Amniotic stem cell (primary cell): ENCODE data around the gene MAP4K4.

ENCODE experiments used
- DNase-seq: peaks from one replicate; lab custom pipeline; 2025; lab: John Stamatoyannopoulos, UW

The MAP4K4 gene

DNA sequence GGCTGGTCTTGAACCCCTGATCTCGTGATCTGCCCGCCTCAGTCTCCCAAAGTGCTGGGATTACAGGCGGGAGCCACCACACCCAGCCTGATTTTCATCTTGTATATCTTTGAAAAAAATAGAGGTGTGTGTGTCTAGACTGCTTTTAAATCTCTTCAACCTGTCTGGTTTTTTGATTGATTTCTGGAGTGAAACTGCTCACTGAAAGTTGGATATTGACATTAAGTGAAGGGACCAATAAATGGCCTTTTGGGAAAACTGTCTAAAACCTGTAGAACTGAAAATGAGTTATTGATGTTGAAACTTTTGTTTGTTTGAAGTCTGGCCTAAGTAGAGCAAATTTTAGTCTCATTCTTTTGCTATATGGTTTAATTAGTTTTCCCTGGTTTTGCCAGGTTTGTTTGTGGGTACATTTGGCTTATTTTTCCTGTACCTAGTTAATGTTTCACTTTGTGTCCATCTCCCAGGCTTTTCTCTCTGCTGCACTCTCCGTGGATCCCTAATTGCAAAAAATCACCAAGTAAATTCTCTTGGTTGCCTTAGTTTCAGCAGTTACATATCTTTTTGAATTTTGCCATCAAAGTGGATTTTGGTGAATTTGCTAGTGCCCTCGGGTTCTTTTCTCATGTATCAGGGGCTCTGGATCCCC is 144.3 kb downstream of the MAP4K4 start:
- DNase-seq = no peak

GRCh38 chr2:101842471-101842870 is 145.0 kb downstream of the MAP4K4 start:
- DNase-seq = no peak

GRCh38 chr2:101843048-101843447 is 145.5 kb downstream of the MAP4K4 start:
- DNase-seq = no peak

- no peak for DNase-seq
Observed at GRCh38 chr2:101843471-101843870, 146.0 kb downstream of the MAP4K4 start.

GRCh38 chr2:101844055-101844635 is 146.6 kb downstream of the MAP4K4 start:
- peak; percentile 53 for DNase-seq

GRCh38 chr2:101846973-101847372 is 149.5 kb downstream of the MAP4K4 start:
- no peak for DNase-seq

DNA sequence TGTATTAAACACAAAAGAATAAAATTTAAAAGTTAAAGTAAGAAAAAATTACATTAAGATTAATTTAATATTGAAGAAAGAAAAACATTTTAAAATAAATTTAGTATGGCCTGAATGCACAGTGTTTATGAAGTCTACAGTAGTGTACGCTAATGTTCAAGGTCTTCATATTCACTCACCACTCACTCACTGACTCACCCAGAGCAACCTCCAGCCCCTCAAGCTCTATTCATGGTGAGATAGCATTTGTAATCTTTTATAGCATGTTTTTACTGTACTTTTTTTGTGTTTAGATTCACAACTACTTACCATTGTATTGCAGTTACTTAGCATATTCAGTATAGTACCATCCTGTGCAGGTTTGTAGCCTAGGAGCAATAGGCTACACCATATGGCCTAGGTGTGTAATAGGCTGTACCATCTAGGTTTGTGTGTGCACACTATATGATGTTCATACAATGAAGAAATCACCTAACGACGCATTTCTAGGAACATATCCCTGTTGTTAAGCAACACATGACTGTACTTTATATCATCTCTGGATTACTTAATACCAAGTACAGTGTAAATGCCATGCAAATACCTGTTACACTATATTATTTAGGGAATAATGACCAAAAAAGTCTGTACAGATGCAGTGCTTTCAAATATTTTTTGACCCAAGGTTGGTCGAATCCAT is 150.3 kb downstream of the MAP4K4 start:
- no peak for DNase-seq

GRCh38 chr2:101848769-101849410 is 151.4 kb downstream of the MAP4K4 start:
- DNase-seq = no peak

DNA sequence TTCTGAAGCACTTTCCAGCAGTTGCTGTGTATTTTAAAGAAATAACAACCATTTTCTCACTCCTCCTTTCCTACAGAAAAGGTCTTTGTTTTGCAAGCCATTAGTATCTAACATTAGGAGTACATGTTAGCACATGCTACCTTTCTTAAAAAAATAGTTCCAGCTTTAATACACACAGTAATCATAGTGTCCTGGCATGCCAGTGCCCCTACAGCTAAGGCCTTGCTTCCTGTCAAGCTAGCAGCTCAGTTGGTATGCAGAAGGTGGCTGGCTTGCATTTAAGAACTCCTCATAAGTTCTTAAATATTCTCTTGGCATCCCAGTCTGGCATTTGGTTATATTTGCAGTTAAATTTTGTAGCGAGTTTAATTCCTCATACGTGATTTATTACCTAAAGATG is 152.9 kb downstream of the MAP4K4 start:
- no peak for DNase-seq

DNA sequence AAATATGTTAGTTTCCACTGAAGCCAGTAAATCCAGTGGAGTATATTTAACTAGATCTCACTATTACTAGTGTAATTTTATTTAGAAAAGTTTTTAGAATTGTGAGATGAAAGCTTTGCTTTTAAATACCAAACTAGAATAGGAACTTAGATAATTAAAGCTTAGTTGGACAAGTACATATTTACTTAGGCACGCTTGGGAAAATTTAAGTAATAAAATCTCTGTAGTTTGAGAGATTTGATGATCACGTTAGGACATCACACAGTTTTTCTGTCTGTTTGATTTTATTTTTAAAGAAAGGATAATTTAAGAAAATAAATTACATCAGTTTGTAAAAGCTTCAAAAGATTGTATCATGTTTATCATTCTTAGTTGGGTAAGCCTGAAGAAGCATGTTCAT is 153.5 kb downstream of the MAP4K4 start:
- no peak for DNase-seq

DNA sequence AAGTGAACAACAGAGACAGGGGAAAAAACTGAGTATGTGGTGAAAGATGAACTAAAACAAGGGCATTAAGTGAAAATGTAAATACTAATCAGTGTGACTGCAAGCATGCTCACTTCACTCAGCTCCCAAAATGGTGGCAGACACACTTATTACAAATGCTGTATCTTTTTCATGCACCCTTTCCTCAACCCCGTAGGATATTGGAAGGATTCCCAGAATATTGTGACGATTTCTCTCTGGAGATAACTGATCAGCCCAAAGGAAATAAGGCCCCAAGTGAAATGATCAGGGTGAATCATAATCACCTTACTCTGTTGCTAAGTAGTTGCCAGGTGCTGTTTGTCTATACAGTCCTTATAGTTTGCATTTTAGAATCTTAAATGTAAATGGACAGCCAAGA is 155.3 kb downstream of the MAP4K4 start:
- DNase-seq = no peak

- DNase-seq = no peak
Observed at GRCh38 chr2:101854877-101855276, 157.4 kb downstream of the MAP4K4 start.

DNA sequence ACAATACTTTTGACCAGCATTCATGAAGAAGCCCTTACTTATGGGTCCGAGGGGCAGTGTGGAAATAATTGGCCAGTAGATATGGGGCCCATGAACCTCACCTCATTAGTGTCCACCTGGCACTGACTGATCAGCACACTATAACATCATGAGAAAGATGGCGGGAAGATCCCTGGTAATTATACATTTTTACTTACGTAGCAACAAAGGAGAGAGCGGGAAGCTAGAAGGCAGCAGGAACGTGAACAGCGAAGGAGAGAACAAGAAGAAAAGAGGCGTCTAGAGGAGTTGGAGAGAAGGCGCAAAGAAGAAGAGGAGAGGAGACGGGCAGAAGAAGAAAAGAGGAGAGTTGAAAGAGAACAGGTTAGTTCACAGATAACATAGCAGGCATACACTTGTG is 158.3 kb downstream of the MAP4K4 start:
- DNase-seq = no peak

- DNase-seq = no peak
Observed at GRCh38 chr2:101858246-101858645, 160.7 kb downstream of the MAP4K4 start.

DNA sequence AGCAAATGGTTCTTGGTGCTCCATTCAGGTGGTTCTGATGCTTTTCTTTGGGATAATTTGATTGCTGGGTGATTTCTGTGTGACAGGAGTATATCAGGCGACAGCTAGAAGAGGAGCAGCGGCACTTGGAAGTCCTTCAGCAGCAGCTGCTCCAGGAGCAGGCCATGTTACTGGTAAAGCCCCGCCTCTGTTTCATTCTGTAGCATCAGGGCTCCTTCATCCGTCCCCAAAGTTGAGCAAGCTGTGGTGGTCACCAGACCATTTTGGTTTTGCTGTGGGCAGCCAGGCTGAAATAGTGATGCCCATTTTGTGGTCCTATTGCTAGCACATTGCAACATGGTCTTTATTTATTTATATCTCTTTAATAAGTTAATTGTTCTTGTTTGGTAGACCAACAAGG is 161.4 kb downstream of the MAP4K4 start:
- no peak for DNase-seq

- DNase-seq = no peak
Observed at GRCh38 chr2:101859604-101860003, 162.1 kb downstream of the MAP4K4 start.

DNA sequence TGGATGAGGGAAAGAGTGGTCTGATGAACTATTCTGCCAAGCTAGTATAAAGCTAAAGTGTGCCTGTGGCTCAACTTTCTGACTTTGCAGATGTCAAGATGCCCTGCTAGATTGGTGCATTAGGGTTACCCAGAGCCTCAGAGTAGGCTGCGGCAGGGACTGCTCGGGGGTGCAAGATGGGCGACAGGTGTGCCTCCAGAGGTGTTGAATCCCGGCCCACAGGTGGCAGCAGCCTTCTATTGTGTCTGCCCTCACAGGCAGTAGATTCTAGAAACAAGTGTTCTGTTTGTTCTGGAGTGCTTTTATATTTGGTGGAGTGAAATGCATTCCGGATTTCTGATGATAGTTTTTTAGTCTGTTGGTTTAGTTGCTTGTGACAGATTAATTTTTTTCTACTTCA is 162.7 kb downstream of the MAP4K4 start:
- DNase-seq = no peak

DNA sequence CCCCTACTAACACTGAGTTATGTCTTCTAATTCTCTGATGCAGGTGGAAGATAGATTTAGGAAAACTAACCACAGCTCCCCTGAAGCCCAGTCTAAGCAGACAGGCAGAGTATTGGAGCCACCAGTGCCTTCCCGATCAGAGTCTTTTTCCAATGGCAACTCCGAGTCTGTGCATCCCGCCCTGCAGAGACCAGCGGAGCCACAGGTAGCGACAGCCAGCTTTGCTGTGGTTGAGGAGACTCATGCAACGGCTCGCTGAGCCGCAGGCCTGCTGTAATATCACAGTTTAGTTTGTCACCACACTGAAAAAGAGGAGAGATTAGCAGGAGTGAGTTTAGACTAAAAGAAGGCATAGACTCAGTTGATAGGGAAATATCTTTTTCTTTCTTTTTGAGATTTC is 163.3 kb downstream of the MAP4K4 start:
- DNase-seq = no peak

GRCh38 chr2:101861382-101861781 is 163.9 kb downstream of the MAP4K4 start:
- no peak for DNase-seq

DNA sequence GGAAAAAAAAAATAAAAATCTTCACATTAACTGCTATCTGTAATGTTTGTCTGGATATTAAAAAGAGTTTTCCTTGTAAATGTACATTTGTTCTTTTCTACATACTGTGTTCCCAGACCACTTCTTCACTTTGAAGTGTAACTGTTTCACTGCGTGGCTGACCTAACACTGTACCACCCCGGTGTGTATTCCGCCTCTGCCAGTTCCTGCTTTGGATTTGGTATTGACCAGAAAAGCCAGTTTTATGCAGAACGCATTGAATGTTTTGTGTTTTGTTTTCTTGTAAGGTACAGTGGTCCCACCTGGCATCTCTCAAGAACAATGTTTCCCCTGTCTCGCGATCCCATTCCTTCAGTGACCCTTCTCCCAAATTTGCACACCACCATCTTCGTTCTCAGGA is 166.0 kb downstream of the MAP4K4 start:
- no peak for DNase-seq

DNA sequence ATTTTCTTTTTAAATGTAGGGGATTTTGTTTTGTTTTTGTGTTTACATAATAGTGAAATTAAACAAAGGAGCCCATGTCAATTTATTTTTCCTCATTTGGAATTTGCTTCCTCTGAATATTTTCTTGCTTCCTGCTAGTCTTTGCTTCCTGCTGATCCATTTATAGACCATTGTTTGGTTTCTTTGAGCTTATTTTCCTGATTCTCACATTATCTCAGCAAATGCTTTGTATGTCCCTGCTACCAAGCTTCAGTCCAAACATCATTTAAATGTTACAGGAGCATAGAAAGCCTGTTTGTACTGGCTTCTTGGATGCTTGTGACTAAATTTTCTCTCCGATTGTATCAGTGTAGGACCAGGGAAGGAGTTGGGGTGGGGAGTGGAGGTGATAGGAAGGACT is 166.9 kb downstream of the MAP4K4 start:
- DNase-seq = no peak

DNA sequence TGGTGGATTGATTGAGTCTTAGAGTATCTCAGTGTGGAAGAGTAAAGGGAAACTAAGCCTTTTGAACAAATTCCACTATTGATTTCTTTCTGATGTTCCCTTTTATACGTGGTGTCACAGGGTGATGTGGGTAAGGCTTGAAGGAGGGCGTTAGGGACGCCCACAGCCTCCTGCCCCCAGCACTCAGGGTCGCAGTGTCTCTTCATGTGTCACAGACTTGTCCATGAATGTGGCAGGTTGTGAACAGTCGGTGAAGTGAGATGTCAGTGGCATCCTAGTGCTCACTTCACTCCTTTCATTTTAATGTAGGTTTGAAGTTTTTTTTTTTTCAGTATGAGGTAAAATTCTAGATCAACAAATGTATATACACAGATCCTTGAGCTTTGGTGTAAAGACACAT is 171.0 kb downstream of the MAP4K4 start:
- DNase-seq = no peak

GRCh38 chr2:101869527-101869926 is 172.0 kb downstream of the MAP4K4 start:
- no peak for DNase-seq
